Upper lobe of right lung (tissue), 1 donor: ENCODE results near the gene OR5AU1. TPM values are rescaled to one million over a fixed set of nuclear protein-coding genes. Genes with fewer than 3 reads are reported as not detected.
A peak's percentile ranks its signal among the peaks of the same experiment; 100 is the strongest.

Source experiments
- ATAC-seq: fragments of 200-7000 bp; cut with Tn5 transposase; one replicate; pipeline ENCODE4 v1.9.1; 2020; ENCODE audit warnings: mild to moderate bottlenecking, moderate library complexity
- DNase-seq: peaks from one replicate; pipeline ENCODE4 v3.0.0-alpha.2; 2020
- H3K27ac ChIP-seq: fragments of 200-600 bp; one replicate; pipeline ENCODE4 v1.8.0; 2022
- H3K27me3 ChIP-seq: fragments of 200-600 bp; one replicate; pipeline ENCODE4 v1.8.0; 2022; ENCODE audit warnings: mild to moderate bottlenecking
- H3K36me3 ChIP-seq: fragments of 200-600 bp; one replicate; pipeline ENCODE4 v1.8.0; 2022
- H3K4me1 ChIP-seq: fragments of 200-600 bp; one replicate; pipeline ENCODE4 v1.8.0; 2022
- H3K4me3 ChIP-seq: fragments of 200-600 bp; one replicate; pipeline ENCODE4 v1.8.0; 2022; ENCODE audit warnings: mild to moderate bottlenecking
- H3K9me3 ChIP-seq: fragments of 200-600 bp; one replicate; pipeline ENCODE4 v1.8.0; 2022
- intact Hi-C: fragments of 100-400 bp; cut with DNase I; formaldehyde crosslinking; loops from one replicate; pipeline ENCODE4 v1.11.0; 2022
- total RNA-seq: library from RNA; stranded (reverse); fragmentation: NEBNext Ultra II Directional; extraction: Animal tissue kit (Norgen Biotek cat#: 25700); gene quantifications from one replicate; pipeline ENCODE4 v1.2.1, GENCODE V29; 2021
- TF ChIP-seq, protein P1 (sequence below): fragments of 200-600 bp; IDR thresholded peaks from one replicate; pipeline ENCODE4 v1.8.0; 2022; ENCODE audit warnings: antibody characterized with exemption
- donor health status: DM: no; HTN: yes; CAD: no; lungs with severe emphysema.

OR5AU1 gene
- total RNA-seq, 1 donor from 2014 or later: not detected

DNA sequence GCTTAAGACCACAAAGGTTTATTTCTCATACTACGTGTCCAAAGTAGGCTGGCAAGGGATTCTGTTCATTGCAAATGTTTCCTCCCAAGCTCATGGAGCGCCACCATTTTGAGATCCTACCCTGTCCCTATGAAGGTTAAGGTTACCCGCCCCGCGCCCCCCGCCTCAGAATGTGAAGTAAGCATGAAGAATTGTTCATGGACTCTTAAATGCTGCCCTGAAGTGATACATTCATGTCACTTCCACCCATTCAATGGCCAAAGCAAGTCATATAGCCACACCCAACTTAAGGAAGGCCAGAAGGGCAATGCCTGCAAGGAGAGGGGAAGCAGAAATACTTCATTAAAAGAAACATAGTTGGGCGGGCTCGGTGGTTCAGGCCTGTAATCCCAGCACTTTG lies 50.8 kb downstream of the OR5AU1 start:
- H3K9me3 ChIP-seq: no peaks in the 10 kb centered on the region
- ATAC-seq: no peak
- intact Hi-C loops: loop anchor here (10.0 kb wide), 1 partner anchor 780 kb away; no protein-coding TSS in a partner anchor
- no peaks in the 10 kb centered on the region for H3K36me3 ChIP-seq
- H3K27ac ChIP-seq: peak overlapping the region; percentile 99
- H3K4me1 ChIP-seq: peaks cover 33% of the 10 kb centered on the region
- H3K27me3 ChIP-seq: no peaks in the 10 kb centered on the region
- H3K4me3 ChIP-seq: no peak overlapping the region
- TF ChIP-seq, protein P1, sequence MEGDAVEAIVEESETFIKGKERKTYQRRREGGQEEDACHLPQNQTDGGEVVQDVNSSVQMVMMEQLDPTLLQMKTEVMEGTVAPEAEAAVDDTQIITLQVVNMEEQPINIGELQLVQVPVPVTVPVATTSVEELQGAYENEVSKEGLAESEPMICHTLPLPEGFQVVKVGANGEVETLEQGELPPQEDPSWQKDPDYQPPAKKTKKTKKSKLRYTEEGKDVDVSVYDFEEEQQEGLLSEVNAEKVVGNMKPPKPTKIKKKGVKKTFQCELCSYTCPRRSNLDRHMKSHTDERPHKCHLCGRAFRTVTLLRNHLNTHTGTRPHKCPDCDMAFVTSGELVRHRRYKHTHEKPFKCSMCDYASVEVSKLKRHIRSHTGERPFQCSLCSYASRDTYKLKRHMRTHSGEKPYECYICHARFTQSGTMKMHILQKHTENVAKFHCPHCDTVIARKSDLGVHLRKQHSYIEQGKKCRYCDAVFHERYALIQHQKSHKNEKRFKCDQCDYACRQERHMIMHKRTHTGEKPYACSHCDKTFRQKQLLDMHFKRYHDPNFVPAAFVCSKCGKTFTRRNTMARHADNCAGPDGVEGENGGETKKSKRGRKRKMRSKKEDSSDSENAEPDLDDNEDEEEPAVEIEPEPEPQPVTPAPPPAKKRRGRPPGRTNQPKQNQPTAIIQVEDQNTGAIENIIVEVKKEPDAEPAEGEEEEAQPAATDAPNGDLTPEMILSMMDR: no peak
- no peak for DNase-seq

Other genes with a start within 250 kb of the OR5AU1 start
- 4.1 TPM for gene RNASE2, start 200.6 kb downstream of the OR5AU1 start, total RNA-seq
- gene METTL17, start 166.1 kb downstream of the OR5AU1 start, total RNA-seq: 51.0 TPM
- gene SLC39A2, start 156.8 kb downstream of the OR5AU1 start, total RNA-seq: not detected
- 127 TPM for gene NDRG2, start 131.0 kb downstream of the OR5AU1 start, total RNA-seq
- gene TPPP2, start 125.8 kb downstream of the OR5AU1 start, total RNA-seq: not detected
- gene RNASE13, start 121.3 kb downstream of the OR5AU1 start, total RNA-seq: not detected
- gene RNASE7, start 113.7 kb downstream of the OR5AU1 start, total RNA-seq: not detected
- not detected for gene RNASE8, start 98.2 kb downstream of the OR5AU1 start, total RNA-seq
- 39.2 TPM for gene ARHGEF40, start 85.8 kb downstream of the OR5AU1 start, total RNA-seq
- 52.8 TPM for gene ZNF219, start 57.4 kb downstream of the OR5AU1 start, total RNA-seq
- 0.67 TPM for gene TMEM253, start 55.0 kb downstream of the OR5AU1 start, total RNA-seq
- 368 TPM for gene HNRNPC, start 113.4 kb upstream of the OR5AU1 start, total RNA-seq
- gene RPGRIP1, start 124.0 kb upstream of the OR5AU1 start, total RNA-seq: 1.7 TPM
- gene SUPT16H, start 228.0 kb upstream of the OR5AU1 start, total RNA-seq: 48.8 TPM